ENCODE results near the gene MTA2. TPM values are rescaled to one million over a fixed set of nuclear protein-coding genes. Genes with fewer than 3 reads are reported as not detected.

The MTA2 gene
- total RNA-seq, 2 experiments from 2014 or later: 191 to 197 TPM

Small RNAs within 50 kb of the gene (microRNA-seq; reads per million reads assigned to microRNA genes)
- gene MIR6747 (ENCODE audit: borderline microRNAs expressed, borderline replicate concordance): 2.2 reads per million

Other genes with a start within 250 kb of the MTA2 start
- not detected for gene SCGB1A1, start 182.8 kb downstream of the MTA2 start, total RNA-seq
- gene AHNAK, start 55.1 kb downstream of the MTA2 start, total RNA-seq: 1 to 10 TPM; 9.2 to 9.4 TPM
- gene EEF1G, start 28.0 kb downstream of the MTA2 start, total RNA-seq: 1,000 to 10,000 TPM; 2,282 to 2,440 TPM
- gene TUT1, start 10.3 kb downstream of the MTA2 start, total RNA-seq: 10 to 100 TPM; 38.2 to 42.0 TPM
- 10 to 100 TPM; 81.8 to 97.1 TPM for gene EML3, start 10.9 kb upstream of the MTA2 start, total RNA-seq
- 1 to 10 TPM in 1 of 2 experiments, under 1 TPM in 1; 0.52 to 1.0 TPM for gene ROM1, start 11.4 kb upstream of the MTA2 start, total RNA-seq
- 10 to 100 TPM; 43.1 to 45.7 TPM for gene B3GAT3, start 20.1 kb upstream of the MTA2 start, total RNA-seq
- gene GANAB, start 44.7 kb upstream of the MTA2 start, total RNA-seq: 100 to 1,000 TPM; 221 to 230 TPM
- 10 to 100 TPM; 12.5 to 12.8 TPM for gene INTS5, start 51.4 kb upstream of the MTA2 start, total RNA-seq
- 10 to 100 TPM; 73.5 to 76.5 TPM for gene C11orf98, start 63.3 kb upstream of the MTA2 start, total RNA-seq
- gene CSKMT, start 63.4 kb upstream of the MTA2 start, total RNA-seq: 10 to 100 TPM; 35.2 to 44.0 TPM
- gene UQCC3, start 69.8 kb upstream of the MTA2 start, total RNA-seq: 1 to 10 TPM; 6.0 to 6.4 TPM
- 1 to 10 TPM; 4.4 to 6.1 TPM for gene LBHD1, start 70.4 kb upstream of the MTA2 start, total RNA-seq
- 100 to 1,000 TPM; 121 to 124 TPM for gene UBXN1, start 77.2 kb upstream of the MTA2 start, total RNA-seq
- under 1 TPM in 1 of 2 experiments, not detected in 1; 0.10 TPM for gene LRRN4CL, start 87.7 kb upstream of the MTA2 start, total RNA-seq
- 10 to 100 TPM; 13.8 to 17.3 TPM for gene BSCL2, start 105.6 kb upstream of the MTA2 start, total RNA-seq
- gene GNG3, start 105.8 kb upstream of the MTA2 start, total RNA-seq: not detected
- gene HNRNPUL2, start 125.6 kb upstream of the MTA2 start, total RNA-seq: 10 to 100 TPM; 58.6 to 61.5 TPM
- 10 to 100 TPM; 46.6 to 49.5 TPM for gene TTC9C, start 126.6 kb upstream of the MTA2 start, total RNA-seq
- gene ZBTB3, start 152.3 kb upstream of the MTA2 start, total RNA-seq: 10 to 100 TPM; 12.1 to 13.5 TPM
- 100 to 1,000 TPM; 131 to 135 TPM for gene POLR2G, start 159.7 kb upstream of the MTA2 start, total RNA-seq
- 10 to 100 TPM in 1 of 2 experiments, 1 to 10 TPM in 1; 8.9 to 10.5 TPM for gene TAF6L, start 169.5 kb upstream of the MTA2 start, total RNA-seq
- 10 to 100 TPM; 13.9 to 15.2 TPM for gene TMEM179B, start 185.5 kb upstream of the MTA2 start, total RNA-seq
- 1 to 10 TPM; 7.0 to 7.7 TPM for gene TMEM223, start 190.1 kb upstream of the MTA2 start, total RNA-seq
- 10 to 100 TPM; 44.6 to 46.0 TPM for gene NXF1, start 203.6 kb upstream of the MTA2 start, total RNA-seq
- gene STX5, start 230.2 kb upstream of the MTA2 start, total RNA-seq: 10 to 100 TPM; 22.7 to 23.0 TPM
- gene TEX54, start 231.0 kb upstream of the MTA2 start, total RNA-seq: not detected
- 10 to 100 TPM; 74.4 to 78.7 TPM for gene WDR74, start 237.7 kb upstream of the MTA2 start, total RNA-seq